Measurements from ENCODE around the gene CIITA. TPM values are rescaled to one million over a fixed set of nuclear protein-coding genes. Genes with fewer than 3 reads are reported as not detected.

CIITA gene
- total RNA-seq, 1 donor from 2014 or later, result 1.0 TPM

DNA sequence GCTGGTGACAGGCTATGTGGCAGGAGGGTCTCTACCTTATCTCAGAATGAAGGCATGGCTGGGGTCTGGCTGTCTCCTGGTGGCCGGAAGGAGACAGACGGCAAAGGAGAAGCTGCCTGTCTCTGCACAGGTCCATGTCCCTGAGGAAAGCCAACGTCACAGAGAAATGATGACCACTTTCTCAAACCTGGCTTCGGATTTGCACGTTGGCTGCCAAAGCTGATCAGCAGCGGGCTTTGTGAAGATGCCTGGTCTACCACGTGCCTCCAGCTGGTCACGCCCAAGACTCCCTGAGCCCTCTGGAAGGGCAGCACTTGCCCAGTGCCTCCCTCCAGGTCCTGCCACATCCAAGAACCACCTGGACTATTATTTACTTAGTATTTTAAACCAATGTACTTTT is 56.9 kb downstream of the CIITA start:
- Histone ChIP-seq H3K9me3 (ENCODE audit: control insufficient read depth in 3 of 3, low read length in 3 of 3) (no peaks in the 10 kb centered on the region), H3K4me3 (ENCODE audit: low read length in 3 of 3) (peak overlapping the region in 1 of 3 donors; percentile 29), H3K9ac (ENCODE audit: low read depth in 1 of 3, low read length in 3 of 3) (peak overlapping the region in 2 of 3 donors; percentile 27 to 54), H3K36me3 (ENCODE audit: control insufficient read depth in 3 of 3, insufficient read depth in 3 of 3, low read length in 3 of 3) (peaks cover 11 to 24% (median 16%) of the 10 kb centered on the region in 3 donors), H3K4me1 (ENCODE audit: control insufficient read depth in 3 of 3, insufficient read depth in 3 of 3, low read length in 3 of 3) (peaks cover 72 to 83% (median 73%) of the 10 kb centered on the region in 3 donors), H3K27me3 (ENCODE audit: control insufficient read depth in 3 of 3, insufficient read depth in 3 of 3, low read length in 3 of 3) (no peaks in the 10 kb centered on the region), H3K27ac (ENCODE audit: low read depth, low read length) (peak overlapping the region; percentile 28)

- peak overlapping the region in 2 of 3 donors; percentile 11 to 39 for H3K4me3 ChIP-seq (ENCODE audit: low read length in 3 of 3)
- peaks cover 75 to 87% (median 79%) of the 10 kb centered on the region in 3 donors for H3K4me1 ChIP-seq (ENCODE audit: control insufficient read depth in 3 of 3, insufficient read depth in 3 of 3, low read length in 3 of 3)
- H3K36me3 ChIP-seq (ENCODE audit: control insufficient read depth in 3 of 3, insufficient read depth in 3 of 3, low read length in 3 of 3), result peaks cover 11 to 21% (median 16%) of the 10 kb centered on the region in 3 donors
- peak overlapping the region; percentile 0 for H3K27ac ChIP-seq (ENCODE audit: low read depth, low read length)
- no peaks in the 10 kb centered on the region for H3K27me3 ChIP-seq (ENCODE audit: control insufficient read depth in 3 of 3, insufficient read depth in 3 of 3, low read length in 3 of 3)
- peak overlapping the region in 2 of 3 donors; percentile 34 for H3K9ac ChIP-seq (ENCODE audit: low read depth in 1 of 3, low read length in 3 of 3)
- no peaks in the 10 kb centered on the region for H3K9me3 ChIP-seq (ENCODE audit: control insufficient read depth in 3 of 3, low read length in 3 of 3)
Measured at GRCh38 chr16:10934325-10935107, 57.5 kb downstream of the CIITA start.

DNA sequence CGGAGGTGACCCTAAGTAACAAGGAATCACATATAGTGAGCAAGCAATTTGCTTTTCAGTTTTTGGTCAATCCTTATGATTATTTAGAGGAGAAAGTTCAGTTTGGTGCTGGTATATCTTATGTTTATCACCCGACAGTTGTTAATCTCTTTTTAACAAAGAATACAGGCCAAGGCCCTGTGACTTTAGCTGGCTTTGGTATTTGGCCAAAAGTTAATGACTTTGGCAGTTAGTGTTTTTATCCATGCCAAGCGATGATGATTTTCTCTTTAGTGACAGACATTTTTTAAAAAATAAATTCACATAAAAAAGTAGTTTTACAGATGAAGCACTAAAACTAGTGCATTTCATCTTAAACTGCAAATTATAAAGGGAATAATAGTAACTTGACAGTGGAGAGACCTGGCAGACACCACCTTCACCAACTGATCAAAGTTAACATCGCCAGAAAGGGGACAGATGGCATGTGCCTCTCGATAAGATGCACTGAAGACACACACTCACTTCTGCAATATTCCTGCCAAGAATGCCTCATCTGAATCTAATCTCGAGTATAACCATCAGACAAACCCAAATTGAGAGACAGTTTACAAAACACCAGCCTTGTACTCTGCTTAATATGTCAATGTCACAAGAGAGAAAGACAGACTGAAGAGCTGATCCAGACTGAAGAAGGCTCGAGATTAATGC is 58.4 kb downstream of the CIITA start:
- Histone ChIP-seq H3K36me3 (ENCODE audit: control insufficient read depth in 3 of 3, insufficient read depth in 3 of 3, low read length in 3 of 3) (peaks cover 11 to 20% (median 16%) of the 10 kb centered on the region in 3 donors), H3K27me3 (ENCODE audit: control insufficient read depth in 3 of 3, insufficient read depth in 3 of 3, low read length in 3 of 3) (no peaks in the 10 kb centered on the region), H3K9ac (ENCODE audit: low read depth in 1 of 3, low read length in 3 of 3) (peak overlapping the region in 2 of 3 donors; percentile 10 to 34), H3K4me3 (ENCODE audit: low read length in 3 of 3) (peak overlapping the region in 2 of 3 donors; percentile 11 to 39), H3K9me3 (ENCODE audit: control insufficient read depth in 3 of 3, low read length in 3 of 3) (no peaks in the 10 kb centered on the region), H3K4me1 (ENCODE audit: control insufficient read depth in 3 of 3, insufficient read depth in 3 of 3, low read length in 3 of 3) (peaks cover 79 to 87% (median 81%) of the 10 kb centered on the region in 3 donors), H3K27ac (ENCODE audit: low read depth, low read length) (peak overlapping the region; percentile 0)

DNA sequence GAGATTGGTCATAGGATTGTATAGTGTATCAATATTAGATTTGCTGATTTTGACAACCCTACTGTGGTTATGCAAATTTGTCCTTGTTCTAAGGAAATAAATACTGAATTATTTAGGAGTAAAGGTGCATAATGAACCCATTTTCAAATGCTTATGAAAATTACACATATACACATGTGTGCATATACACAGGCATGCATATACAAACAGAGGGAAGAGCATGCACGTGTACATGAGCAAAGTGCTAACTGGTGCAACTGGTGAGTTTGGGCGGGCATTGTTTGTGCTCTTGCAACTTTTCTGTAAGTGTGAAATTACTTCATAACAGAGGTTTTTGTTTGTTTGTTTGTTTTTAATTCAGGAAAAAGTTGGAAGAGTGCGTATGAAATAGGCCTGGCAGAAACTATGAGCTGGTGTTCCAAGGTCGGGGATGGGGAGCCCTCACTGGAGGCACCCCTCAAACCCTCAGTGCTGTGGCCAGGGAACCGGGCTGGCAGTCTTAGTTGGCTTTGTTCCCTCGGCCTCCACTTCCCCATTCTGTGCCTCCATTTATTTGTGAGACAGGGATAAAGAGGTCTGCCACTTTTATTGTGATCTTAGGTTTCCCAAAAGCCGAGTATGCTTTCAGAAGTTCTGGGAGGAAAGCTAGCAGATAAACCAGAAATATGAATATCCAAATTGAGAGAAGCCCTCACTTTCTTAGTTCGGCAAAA is 59.4 kb downstream of the CIITA start:
- H3K27me3 ChIP-seq (ENCODE audit: control insufficient read depth in 3 of 3, insufficient read depth in 3 of 3, low read length in 3 of 3), result no peaks in the 10 kb centered on the region
- H3K9me3 ChIP-seq (ENCODE audit: control insufficient read depth in 3 of 3, low read length in 3 of 3), result no peaks in the 10 kb centered on the region
- H3K9ac ChIP-seq (ENCODE audit: low read depth in 1 of 3, low read length in 3 of 3), result peak overlapping the region in 2 of 3 donors; percentile 3 to 97
- H3K4me1 ChIP-seq (ENCODE audit: control insufficient read depth in 3 of 3, insufficient read depth in 3 of 3, low read length in 3 of 3), result peaks cover 83 to 87% (median 87%) of the 10 kb centered on the region in 3 donors
- H3K27ac ChIP-seq (ENCODE audit: low read depth, low read length), result peak overlapping the region; percentile 82
- H3K36me3 ChIP-seq (ENCODE audit: control insufficient read depth in 3 of 3, insufficient read depth in 3 of 3, low read length in 3 of 3), result peaks cover 7 to 17% (median 16%) of the 10 kb centered on the region in 3 donors
- H3K4me3 ChIP-seq (ENCODE audit: low read length in 3 of 3), result peak overlapping the region in 1 of 3 donors; percentile 95

- Histone ChIP-seq H3K36me3 (ENCODE audit: control insufficient read depth in 3 of 3, insufficient read depth in 3 of 3, low read length in 3 of 3) (peaks cover 3 to 13% (median 12%) of the 10 kb centered on the region in 3 donors), H3K4me3 (ENCODE audit: low read length in 3 of 3) (peak overlapping the region; percentile 62 to 95 (median 82)), H3K27ac (ENCODE audit: low read depth, low read length) (peak overlapping the region; percentile 82), H3K9me3 (ENCODE audit: control insufficient read depth in 3 of 3, low read length in 3 of 3) (no peaks in the 10 kb centered on the region), H3K4me1 (ENCODE audit: control insufficient read depth in 3 of 3, insufficient read depth in 3 of 3, low read length in 3 of 3) (peaks cover 79 to 88% (median 86%) of the 10 kb centered on the region in 3 donors), H3K9ac (ENCODE audit: low read depth in 1 of 3, low read length in 3 of 3) (peak overlapping the region; percentile 70 to 97 (median 81)), H3K27me3 (ENCODE audit: control insufficient read depth in 3 of 3, insufficient read depth in 3 of 3, low read length in 3 of 3) (no peaks in the 10 kb centered on the region)
Measured at GRCh38 chr16:10937068-10937859, 60.3 kb downstream of the CIITA start.

- peak overlapping the region; percentile 82 for H3K27ac ChIP-seq (ENCODE audit: low read depth, low read length)
- peak overlapping the region; percentile 81 to 97 (median 91) for H3K9ac ChIP-seq (ENCODE audit: low read depth in 1 of 3, low read length in 3 of 3)
- no peaks in the 10 kb centered on the region for H3K27me3 ChIP-seq (ENCODE audit: control insufficient read depth in 3 of 3, insufficient read depth in 3 of 3, low read length in 3 of 3)
- peaks cover 82 to 90% (median 85%) of the 10 kb centered on the region in 3 donors for H3K4me1 ChIP-seq (ENCODE audit: control insufficient read depth in 3 of 3, insufficient read depth in 3 of 3, low read length in 3 of 3)
- H3K9me3 ChIP-seq (ENCODE audit: control insufficient read depth in 3 of 3, low read length in 3 of 3), result no peaks in the 10 kb centered on the region
- H3K36me3 ChIP-seq (ENCODE audit: control insufficient read depth in 3 of 3, insufficient read depth in 3 of 3, low read length in 3 of 3), result peaks cover 2 to 9% (median 8%) of the 10 kb centered on the region in 3 donors
- H3K4me3 ChIP-seq (ENCODE audit: low read length in 3 of 3), result peak overlapping the region; percentile 62 to 95 (median 82)
Measured at GRCh38 chr16:10938321-10938720, 61.3 kb downstream of the CIITA start.

DNA sequence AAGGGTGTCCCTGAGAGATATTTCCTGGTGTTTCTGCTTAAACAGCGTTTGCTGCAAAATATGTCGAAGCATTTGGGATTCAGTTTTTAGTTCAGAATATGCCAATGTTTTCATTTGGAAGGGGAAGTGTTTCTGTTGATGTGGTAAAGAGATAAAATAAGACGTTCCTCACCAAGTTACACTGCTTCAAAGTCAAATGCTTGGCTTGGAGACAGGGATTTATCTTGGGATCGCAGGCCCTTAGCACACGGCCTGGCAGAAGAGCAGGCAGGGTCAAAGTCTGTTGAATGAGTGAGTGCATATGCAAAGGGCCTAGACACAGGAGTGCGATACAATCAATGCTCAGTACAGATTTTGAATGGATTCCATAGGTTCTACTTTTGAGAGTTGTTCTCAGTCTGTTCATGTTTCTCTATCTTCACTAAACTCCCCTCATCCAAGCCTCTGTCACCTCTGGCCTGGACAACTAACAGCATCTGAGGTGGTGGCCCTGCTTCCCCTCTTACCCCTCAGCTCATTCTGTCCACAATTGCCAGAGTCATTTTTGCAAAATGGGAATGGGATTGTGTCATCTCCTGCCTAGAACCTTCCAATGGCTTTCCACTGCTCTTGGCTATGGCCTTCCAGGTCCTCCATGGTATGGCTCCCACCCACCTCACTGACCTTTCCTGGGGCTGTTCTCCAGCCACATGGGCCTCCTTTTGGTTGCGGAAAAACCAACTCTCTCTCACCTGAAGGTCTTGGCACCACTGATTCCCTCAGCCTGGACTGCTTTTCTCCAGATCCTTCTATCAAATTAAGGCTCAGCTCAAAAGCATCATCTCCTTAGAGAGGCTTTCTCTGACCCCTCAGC is 62.0 kb downstream of the CIITA start:
- Histone ChIP-seq H3K27ac (ENCODE audit: low read depth, low read length) (peak overlapping the region; percentile 82), H3K27me3 (ENCODE audit: control insufficient read depth in 3 of 3, insufficient read depth in 3 of 3, low read length in 3 of 3) (no peaks in the 10 kb centered on the region), H3K4me1 (ENCODE audit: control insufficient read depth in 3 of 3, insufficient read depth in 3 of 3, low read length in 3 of 3) (peaks cover 78 to 90% (median 84%) of the 10 kb centered on the region in 3 donors), H3K36me3 (ENCODE audit: control insufficient read depth in 3 of 3, insufficient read depth in 3 of 3, low read length in 3 of 3) (peaks cover 0 to 4% (median 2%) of the 10 kb centered on the region in 3 donors), H3K9me3 (ENCODE audit: control insufficient read depth in 3 of 3, low read length in 3 of 3) (no peaks in the 10 kb centered on the region), H3K4me3 (ENCODE audit: low read length in 3 of 3) (peak overlapping the region; percentile 82 to 95 (median 95)), H3K9ac (ENCODE audit: low read depth in 1 of 3, low read length in 3 of 3) (peak overlapping the region; percentile 81 to 97 (median 91))

GRCh38 chr16:10939649-10940234 is 62.7 kb downstream of the CIITA start:
- peaks cover 0 to 4% (median 2%) of the 10 kb centered on the region in 3 donors for H3K36me3 ChIP-seq (ENCODE audit: control insufficient read depth in 3 of 3, insufficient read depth in 3 of 3, low read length in 3 of 3)
- peaks cover 71 to 83% (median 78%) of the 10 kb centered on the region in 3 donors for H3K4me1 ChIP-seq (ENCODE audit: control insufficient read depth in 3 of 3, insufficient read depth in 3 of 3, low read length in 3 of 3)
- no peaks in the 10 kb centered on the region for H3K9me3 ChIP-seq (ENCODE audit: control insufficient read depth in 3 of 3, low read length in 3 of 3)
- peak overlapping the region; percentile 82 for H3K27ac ChIP-seq (ENCODE audit: low read depth, low read length)
- no peaks in the 10 kb centered on the region for H3K27me3 ChIP-seq (ENCODE audit: control insufficient read depth in 3 of 3, insufficient read depth in 3 of 3, low read length in 3 of 3)
- peak overlapping the region; percentile 82 to 95 (median 95) for H3K4me3 ChIP-seq (ENCODE audit: low read length in 3 of 3)
- H3K9ac ChIP-seq (ENCODE audit: low read depth in 1 of 3, low read length in 3 of 3), result peak overlapping the region; percentile 86 to 97 (median 91)

All from skeletal muscle tissue (tissue), 4 donors.